MV-4-11 (cell line): ENCODE data around the gene EPHA3.
A peak's percentile ranks its signal among the peaks of the same experiment; 100 is the strongest.

ENCODE experiments used
- DNase-seq: peaks from one replicate; lab custom pipeline; 2025; lab: John Stamatoyannopoulos, UW

EPHA3 gene

DNA sequence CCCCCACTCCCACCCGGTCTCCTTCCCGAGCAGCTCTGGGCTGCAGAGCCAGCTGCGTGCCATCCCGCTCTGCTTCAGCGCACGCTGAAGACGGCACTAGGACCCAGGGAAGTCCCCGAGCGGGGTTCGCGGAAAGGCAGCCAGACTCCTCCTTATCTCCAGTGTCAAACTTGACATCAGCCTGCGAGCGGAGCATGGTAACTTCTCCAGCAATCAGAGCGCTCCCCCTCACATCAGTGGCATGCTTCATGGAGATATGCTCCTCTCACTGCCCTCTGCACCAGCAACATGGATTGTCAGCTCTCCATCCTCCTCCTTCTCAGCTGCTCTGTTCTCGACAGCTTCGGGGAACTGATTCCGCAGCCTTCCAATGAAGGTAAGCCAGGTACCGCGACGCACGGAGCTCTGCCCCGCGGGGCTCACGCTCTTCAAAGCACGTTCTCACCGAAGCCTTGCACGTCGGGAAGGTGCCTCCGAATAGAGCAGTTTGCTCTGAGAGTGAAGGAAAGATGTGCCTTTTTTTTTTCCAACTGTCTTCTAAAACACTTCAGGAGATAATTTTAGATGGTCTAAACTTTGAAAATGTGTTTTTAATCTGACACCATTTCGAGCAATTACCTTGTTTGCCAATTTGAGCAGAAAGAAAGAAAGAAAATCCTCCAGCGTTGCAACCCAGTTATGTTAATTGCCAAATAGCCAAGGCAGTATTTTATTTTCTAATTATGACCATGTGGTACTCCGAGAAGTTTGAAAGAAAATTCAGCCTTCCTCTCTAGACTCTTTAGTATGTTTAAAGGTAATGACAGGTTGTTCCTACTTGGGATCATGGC, at the start of gene EPHA3:
TSS of gene EPHA3 (plus strand) at position 161 of the 830 bp plus-strand sequence. CDS start at position 289, 128 bp downstream.
- no peak for DNase-seq

DNA sequence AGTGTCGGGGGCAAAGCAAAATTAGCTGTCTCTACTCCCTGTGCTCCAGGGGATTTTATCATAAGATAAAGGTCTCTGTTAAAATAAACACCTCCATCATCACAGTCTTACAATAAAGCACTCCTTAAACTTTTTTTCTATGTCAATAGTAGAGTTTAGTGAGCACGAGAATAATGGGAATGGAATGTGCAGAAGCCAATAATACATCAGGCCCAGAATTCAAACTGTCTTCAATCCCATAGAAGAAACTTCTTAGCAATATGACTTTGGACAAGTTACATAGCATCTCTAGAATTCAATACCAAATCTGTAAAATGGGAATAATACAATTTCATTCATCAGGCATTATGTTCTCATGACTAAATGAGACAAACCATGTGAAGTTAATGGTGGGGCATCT, 49.0 kb upstream of the EPHA3 start:
- no peak for DNase-seq

GRCh38 chr3:89059211-89059925, 48.1 kb upstream of the EPHA3 start:
- DNase-seq: peak; percentile 98

GRCh38 chr3:89061259-89061658, 46.2 kb upstream of the EPHA3 start:
- no peak for DNase-seq

GRCh38 chr3:89067736-89068135, 39.7 kb upstream of the EPHA3 start:
- DNase-seq: no peak

DNA sequence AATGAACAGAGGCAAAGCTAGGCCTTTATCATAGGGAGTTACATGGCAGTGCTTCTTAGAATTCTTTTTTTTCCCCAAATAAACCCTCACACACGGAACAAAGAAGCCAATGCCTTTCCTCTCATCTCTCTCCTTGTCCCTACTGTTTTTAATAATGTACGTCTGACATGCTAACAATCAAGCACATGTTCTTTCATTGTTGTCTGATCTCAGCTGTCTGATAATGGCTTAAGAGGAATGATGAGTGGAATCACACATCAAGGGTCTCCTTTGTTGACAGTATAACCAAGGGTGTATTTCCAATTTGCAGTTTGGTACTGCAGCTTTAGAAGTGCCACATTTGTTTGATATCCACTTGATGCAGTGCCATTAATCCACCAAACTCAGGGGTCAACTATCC, 34.8 kb upstream of the EPHA3 start:
- no peak for DNase-seq

GRCh38 chr3:89079944-89080343, 27.5 kb upstream of the EPHA3 start:
- no peak for DNase-seq

- DNase-seq: no peak
Observed at GRCh38 chr3:89087851-89088250, 19.6 kb upstream of the EPHA3 start.

GRCh38 chr3:89098173-89098572, 9.2 kb upstream of the EPHA3 start:
- DNase-seq: no peak

DNA sequence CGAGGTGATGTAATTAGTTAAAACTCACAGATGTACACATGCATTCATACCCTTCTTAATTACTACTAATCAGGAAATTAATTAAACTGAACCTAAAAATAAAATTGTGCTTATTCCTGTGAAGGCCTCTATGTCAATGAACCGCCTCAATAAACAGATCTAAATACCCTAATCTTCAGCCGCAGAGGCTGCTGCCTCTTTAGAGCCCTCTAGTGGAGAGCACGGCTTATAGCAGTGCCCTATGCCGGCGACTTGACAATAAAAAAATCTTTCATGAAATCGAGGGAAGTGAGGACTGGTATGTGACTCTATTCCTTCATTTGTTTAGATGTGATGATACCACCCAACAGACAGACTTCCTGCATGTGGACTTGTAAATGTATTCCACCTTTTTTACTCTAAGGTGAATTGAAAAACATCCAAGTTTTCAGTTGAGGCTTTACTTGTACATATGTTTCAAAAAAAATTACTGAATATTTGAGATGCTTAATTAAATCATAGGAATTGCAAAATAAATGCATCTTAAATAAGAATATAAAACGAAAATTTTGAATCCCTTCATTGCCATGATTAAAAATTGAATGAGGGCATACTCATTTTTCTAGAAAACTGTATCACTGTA, 8.3 kb upstream of the EPHA3 start:
- peak; percentile 35 for DNase-seq

- no peak for DNase-seq
Observed at GRCh38 chr3:89101251-89101650, 6.2 kb upstream of the EPHA3 start.

GRCh38 chr3:89101921-89102320, 5.5 kb upstream of the EPHA3 start:
- no peak for DNase-seq

DNA sequence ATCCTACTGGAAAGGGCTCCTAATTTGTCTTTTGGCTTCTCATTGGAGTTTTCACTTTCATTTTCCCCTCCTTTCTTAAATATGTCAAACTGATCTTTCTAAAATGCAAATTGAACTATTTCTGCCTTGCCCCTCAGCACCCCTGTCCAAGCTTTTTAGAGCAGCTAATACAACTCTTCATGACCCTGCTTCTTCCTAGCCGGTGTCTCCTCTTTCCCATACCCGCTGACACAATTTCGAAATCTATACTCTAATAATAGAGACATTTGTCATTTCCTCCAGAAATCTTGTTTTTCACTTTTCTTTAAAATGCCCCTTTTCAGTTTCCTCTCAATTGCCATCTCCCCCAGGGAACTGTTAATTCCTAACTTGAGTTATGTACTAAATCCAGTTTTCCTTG, 2.9 kb upstream of the EPHA3 start:
- peak; percentile 3 for DNase-seq

GRCh38 chr3:89105503-89105902, 1.9 kb upstream of the EPHA3 start:
- no peak for DNase-seq

- no peak for DNase-seq
Observed at GRCh38 chr3:89108291-89108550, 800 bp downstream of the EPHA3 start.

DNA sequence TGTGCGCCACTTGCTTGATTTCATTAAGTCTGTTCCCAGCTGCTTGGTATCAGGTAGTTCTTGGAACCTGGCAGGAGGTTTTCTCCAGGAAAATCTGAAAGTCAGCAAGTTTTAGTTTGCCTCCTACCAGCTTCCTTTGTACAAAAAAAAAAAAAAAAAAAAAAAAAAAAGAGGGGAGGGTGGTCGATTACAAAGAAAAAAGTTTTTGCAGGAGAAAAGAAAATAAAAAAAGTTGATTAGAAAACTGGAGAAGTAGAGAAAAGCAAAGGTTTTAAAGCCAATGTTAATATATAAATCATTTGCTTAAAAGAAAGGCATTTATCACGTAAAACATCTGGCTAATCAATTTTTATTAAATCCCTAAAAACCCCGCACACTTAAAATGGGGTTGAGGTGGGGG, 5.9 kb downstream of the EPHA3 start:
- no peak for DNase-seq

DNA sequence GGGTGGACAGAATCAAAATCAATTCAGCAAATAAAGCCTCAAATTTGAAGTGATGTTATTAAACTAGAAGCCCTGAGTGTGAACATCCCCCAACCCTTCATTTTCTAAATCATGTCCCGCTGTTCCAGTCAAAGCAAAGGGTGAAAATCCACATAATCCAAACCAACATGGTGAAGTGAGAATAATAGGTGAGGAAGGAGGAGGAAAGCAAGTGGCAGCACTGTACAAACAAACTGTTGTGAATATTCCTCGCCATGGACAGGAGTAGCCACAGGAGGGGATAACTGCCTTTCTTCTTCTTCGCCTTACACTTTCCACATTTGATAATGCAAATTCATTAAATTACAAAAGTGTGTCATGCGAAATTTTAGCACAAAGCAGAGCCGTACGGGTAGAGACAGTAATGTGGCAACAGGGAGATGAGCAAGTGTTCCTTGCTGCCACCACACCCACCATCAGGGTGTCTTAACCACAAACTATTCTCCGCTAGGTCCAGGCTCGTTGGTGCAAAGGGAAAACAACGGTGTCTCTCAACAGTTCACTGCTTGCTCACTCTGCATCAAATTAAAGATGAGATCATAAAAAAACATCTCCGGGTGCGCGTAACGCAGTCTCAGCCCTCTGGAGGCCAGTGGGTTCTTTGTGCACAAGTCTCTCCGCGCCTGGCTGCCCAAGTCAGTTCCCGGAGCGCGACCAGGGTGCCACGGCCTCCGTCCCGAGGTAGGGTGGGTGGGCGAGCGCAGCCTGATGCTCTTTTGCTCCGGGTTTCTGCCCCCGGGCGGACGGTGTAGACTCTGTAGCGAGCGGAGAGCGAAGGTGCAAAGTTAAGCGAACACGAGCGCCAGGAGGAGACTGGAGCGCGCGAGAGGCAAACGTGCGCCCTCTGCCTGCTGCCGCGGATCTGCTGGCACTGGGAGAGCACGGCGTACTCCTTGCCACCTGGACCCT, 6.7 kb downstream of the EPHA3 start:
- no peak for DNase-seq

DNA sequence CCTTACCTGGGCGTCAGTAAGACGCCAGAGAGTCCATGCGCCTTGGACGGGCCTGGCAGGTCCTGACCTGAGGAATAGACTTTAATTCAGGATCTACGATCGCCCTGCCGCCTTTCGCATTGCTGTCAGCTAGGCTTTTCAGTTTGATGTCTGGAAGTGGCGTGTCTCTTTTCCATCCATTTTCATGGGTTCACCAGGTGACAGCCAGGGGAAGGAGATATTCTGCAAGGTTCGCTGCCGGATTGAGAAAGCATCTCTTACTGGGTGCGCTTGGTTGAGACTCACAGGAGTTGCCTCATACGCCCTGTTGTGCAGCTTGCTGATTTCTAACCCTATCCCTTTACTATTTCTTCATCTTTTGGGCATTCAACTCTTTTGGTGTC, 7.4 kb downstream of the EPHA3 start:
- no peak for DNase-seq

- no peak for DNase-seq
Observed at GRCh38 chr3:89116476-89116875, 9.1 kb downstream of the EPHA3 start.

- no peak for DNase-seq
Observed at GRCh38 chr3:89138048-89138447, 30.6 kb downstream of the EPHA3 start.

GRCh38 chr3:89139870-89140269, 32.4 kb downstream of the EPHA3 start:
- no peak for DNase-seq

GRCh38 chr3:89144080-89144479, 36.7 kb downstream of the EPHA3 start:
- no peak for DNase-seq
